Smooth muscle cell (in vitro differentiated cells): ENCODE data around the gene STIM1. TPM values are rescaled to one million over a fixed set of nuclear protein-coding genes. Genes with fewer than 3 reads are reported as not detected.

ENCODE experiments used
- DNase-seq: peaks from one replicate; lab custom pipeline; 2025; ENCODE audit not compliant: unreplicated experiment; lab: John Stamatoyannopoulos, UW
- H2AFZ ChIP-seq: fragments of 200-600 bp; sonication (generic); 2 replicates; pipeline ENCODE4 v1.6.0; 2016; ENCODE audit warnings: antibody characterized with exemption, low read depth, mild to moderate bottlenecking
- H3F3A ChIP-seq: fragments of 200-600 bp; sonication (generic); 2 replicates; pipeline ENCODE4 v1.6.0; 2017; ENCODE audit warnings: antibody characterized with exemption, low read depth
- H3K27ac ChIP-seq: fragments of 200-600 bp; sonication (generic); 2 replicates; pipeline ENCODE4 v1.5.1; 2016; ENCODE audit warnings: low read depth, mild to moderate bottlenecking
- H3K27me3 ChIP-seq: fragments of 200-600 bp; sonication (generic); 2 replicates; pipeline ENCODE4 v1.6.1; 2016; ENCODE audit warnings: low read depth, mild to moderate bottlenecking
- H3K36me3 ChIP-seq: fragments of 200-600 bp; sonication (generic); 2 replicates; pipeline ENCODE4 v1.5.1; 2016; ENCODE audit warnings: low read depth
- H3K4me1 ChIP-seq: fragments of 200-600 bp; sonication (generic); 2 replicates; pipeline ENCODE4 v1.5.1; 2016; ENCODE audit warnings: low read depth
- H3K4me2 ChIP-seq: fragments of 200-600 bp; sonication (generic); 2 replicates; pipeline ENCODE4 v1.6.0; 2016; ENCODE audit warnings: mild to moderate bottlenecking
- H3K4me3 ChIP-seq: fragments of 200-600 bp; sonication (generic); 2 replicates; pipeline ENCODE4 v1.5.1; 2016; ENCODE audit warnings: mild to moderate bottlenecking
- H3K79me2 ChIP-seq: fragments of 200-600 bp; sonication (generic); 2 replicates; pipeline ENCODE4 v1.6.0; 2016; ENCODE audit warnings: low read depth, mild to moderate bottlenecking
- H3K9ac ChIP-seq: fragments of 200-600 bp; sonication (generic); 2 replicates; pipeline ENCODE4 v1.6.0; 2016; ENCODE audit warnings: low read depth
- H3K9me3 ChIP-seq: fragments of 200-600 bp; sonication (generic); replicated peaks from 2 replicates; pipeline ENCODE4 v1.5.1; 2016; ENCODE audit warnings: low read depth
- H4K20me1 ChIP-seq: fragments of 200-600 bp; sonication (generic); 2 replicates; pipeline ENCODE4 v1.6.0; 2016; ENCODE audit warnings: low read depth
- CTCF ChIP-seq: fragments of 200-600 bp; sonication (generic); IDR thresholded peaks from 2 replicates; pipeline ENCODE4 v1.5.1; 2017; ENCODE audit warnings: borderline replicate concordance, mild to moderate bottlenecking, antibody characterized with exemption; ENCODE audit not compliant: insufficient read depth, poor library complexity, severe bottlenecking
- WGBS: methylation state at CpG from one replicate; pipeline ENCODE4 v1.1.7; 2016; ENCODE audit warnings: low lambda C conversion rate; 5-methylcytosine and 5-hydroxymethylcytosine counted together
- polyA plus RNA-seq: library from polyadenylated mRNA; unstranded; fragments of >200 nt; fragmentation: Nextera tagmentation; extraction: Ambion mirVana; gene quantifications from 2 replicates; pipeline ENCODE4 v1.2.1, GENCODE V29; 2016
- total RNA-seq: library from RNA; depleted of rRNA; stranded (reverse); fragments of >200 nt; gene quantifications from 2 replicates; pipeline ENCODE4 v1.2.3, GENCODE V29; 2014

Gene STIM1
- total and polyA plus RNA-seq, 2 experiments from 2014 or later, result 15.3 to 31.5 TPM

- peak overlapping the region; percentile 62 for H2AFZ ChIP-seq
- no peak for DNase-seq
- no peaks in the 10 kb centered on the region for H4K20me1 ChIP-seq
Measured at GRCh38 chr11:4072668-4073285, 217.3 kb downstream of the STIM1 start.

GRCh38 chr11:4074266-4074665, 218.8 kb downstream of the STIM1 start:
- peaks cover 4% of the 10 kb centered on the region for H3F3A ChIP-seq
- no peak overlapping the region for H3K4me2 ChIP-seq
- no peaks in the 10 kb centered on the region for H3K27me3 ChIP-seq
- no peak overlapping the region for H3K4me3 ChIP-seq
- TF ChIP-seq CTCF, result no peak
- DNase-seq, result no peak
- no peak overlapping the region for H2AFZ ChIP-seq
- no peaks in the 10 kb centered on the region for H4K20me1 ChIP-seq
- no peaks in the 10 kb centered on the region for H3K9me3 ChIP-seq
- 95% methylated on average over 7 of the region's 7 CpGs for WGBS
- no peaks in the 10 kb centered on the region for H3K79me2 ChIP-seq
- peaks cover 9% of the 10 kb centered on the region for H3K4me1 ChIP-seq
- no peak overlapping the region for H3K27ac ChIP-seq
- H3K36me3 ChIP-seq, result no peaks in the 10 kb centered on the region
- H3K9ac ChIP-seq, result no peak overlapping the region

More at GRCh38 chr11:4072668-4073285, 217.3 kb downstream of the STIM1 start:
- Histone ChIP-seq H3K9ac (no peak overlapping the region), H3K79me2 (no peaks in the 10 kb centered on the region), H3K27ac (no peak overlapping the region), H3K4me2 (peak overlapping the region; percentile 4), H3F3A (peaks cover 4% of the 10 kb centered on the region), H3K4me1 (peaks cover 9% of the 10 kb centered on the region), H3K36me3 (no peaks in the 10 kb centered on the region), H3K4me3 (no peak overlapping the region), H3K9me3 (no peaks in the 10 kb centered on the region), H3K27me3 (no peaks in the 10 kb centered on the region)
- 28% methylated on average over 4 of the region's 4 CpGs for WGBS
- peak; percentile 82 for TF ChIP-seq CTCF

GRCh38 chr11:4076774-4077173, 221.3 kb downstream of the STIM1 start:
- no peak for TF ChIP-seq CTCF
- Histone ChIP-seq H3K36me3 (no peaks in the 10 kb centered on the region), H2AFZ (no peak overlapping the region), H3F3A (peaks cover 4% of the 10 kb centered on the region), H3K4me3 (no peak overlapping the region), H3K4me1 (peaks cover 8% of the 10 kb centered on the region), H3K79me2 (no peaks in the 10 kb centered on the region), H3K4me2 (no peak overlapping the region), H3K9me3 (no peaks in the 10 kb centered on the region), H3K9ac (no peak overlapping the region), H3K27me3 (no peaks in the 10 kb centered on the region), H3K27ac (no peak overlapping the region), H4K20me1 (no peaks in the 10 kb centered on the region)
- no peak for DNase-seq
- WGBS, result 79% methylated on average over 1 of the region's 1 CpG

GRCh38 chr11:4083198-4083597, 227.7 kb downstream of the STIM1 start:
- H3K36me3 ChIP-seq, result no peaks in the 10 kb centered on the region
- no peak overlapping the region for H3K9ac ChIP-seq
- DNase-seq, result no peak
- no peak overlapping the region for H3K4me3 ChIP-seq
- 87% methylated on average over 9 of the region's 9 CpGs for WGBS
- no peak overlapping the region for H2AFZ ChIP-seq
- H3K9me3 ChIP-seq, result no peaks in the 10 kb centered on the region
- TF ChIP-seq CTCF, result no peak
- no peaks in the 10 kb centered on the region for H3F3A ChIP-seq
- no peak overlapping the region for H3K27ac ChIP-seq
- no peaks in the 10 kb centered on the region for H4K20me1 ChIP-seq
- H3K4me2 ChIP-seq, result no peak overlapping the region
- H3K4me1 ChIP-seq, result peaks cover 5% of the 10 kb centered on the region
- H3K27me3 ChIP-seq, result no peaks in the 10 kb centered on the region
- no peaks in the 10 kb centered on the region for H3K79me2 ChIP-seq
